Measurements from ENCODE around the gene KCNK13. TPM values are rescaled to one million over a fixed set of nuclear protein-coding genes. Genes with fewer than 3 reads are reported as not detected.

KCNK13 gene
- total and polyA plus RNA-seq, 2 of the 13 experiments (the other 11 are each of a cell fraction or from before 2014, with no cell fraction given), result 0.08 to 0.29 TPM

DNA sequence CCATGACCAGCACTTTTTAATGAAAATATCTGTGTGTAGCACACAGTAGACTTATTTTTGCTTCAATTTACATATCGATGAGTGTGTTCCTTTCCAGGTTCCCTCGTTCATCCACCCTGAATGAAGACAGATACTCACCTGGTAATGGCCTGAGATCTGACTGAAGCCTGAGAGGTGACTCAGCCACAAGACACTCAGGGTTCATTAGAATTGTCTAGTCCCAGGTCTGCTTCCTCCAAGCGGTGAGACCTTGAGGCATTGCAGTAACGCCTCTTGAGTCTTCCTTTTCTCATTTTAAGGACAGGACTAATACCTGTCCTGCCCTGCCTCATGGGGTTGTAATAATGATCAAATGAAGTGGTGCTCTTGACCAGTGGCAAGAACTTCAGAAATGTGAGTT is 11.5 kb upstream of the KCNK13 start:
- H3K36me3 ChIP-seq (replicated peaks in 1 of 2; ENCODE audit: control insufficient read depth in 1 of 2, insufficient read depth in 2 of 2, low read length in 2 of 2), result no peaks in the 10 kb centered on the region
- H3K4me2 ChIP-seq (ENCODE audit: low read depth, low read length), result no peak overlapping the region
- no peaks in the 10 kb centered on the region for H3K79me2 ChIP-seq (ENCODE audit: insufficient read depth, low read length)
- no peak overlapping the region for H3K4me3 ChIP-seq (replicated peaks in 1 of 3; ENCODE audit: insufficient read depth in 1 of 3, low read depth in 2 of 3, low read length in 3 of 3)
- DNase-seq (ENCODE audit: low spot score), result no peak
- no TSS peak for BruUV-seq (replicated peaks)
- H3K27me3 ChIP-seq (ENCODE audit: control insufficient read depth in 1 of 2, insufficient read depth in 2 of 2, low read length in 2 of 2), result 0 out of 5 replicates have a peak, but pooled peaks cover 0 to 1% of the 10 kb centered on the region in 2 experiments
- no peaks in the 10 kb centered on the region for H3K9me3 ChIP-seq (ENCODE audit: low read length)
- ATAC-seq, result no peak
- FAIRE-seq, result no peak
- TF ChIP-seq FOXC1 (CRISPR knock-in tag; IDR thresholded peaks at IDR 0.05; ENCODE audit: borderline replicate concordance) (no peak), HMG20B (CRISPR knock-in tag; conservative IDR thresholded peaks at IDR 0.05) (no peak), GPN1 (CRISPR knock-in tag; IDR thresholded peaks at IDR 0.05; ENCODE audit: borderline replicate concordance) (no peak), SRSF1 (optimal IDR thresholded peaks at IDR 0.05; ENCODE audit: low read depth, low read length) (no peak), CBFB (CRISPR knock-in tag; IDR thresholded peaks at IDR 0.05) (no peak), SOX5 (CRISPR knock-in tag; IDR thresholded peaks at IDR 0.05; ENCODE audit: borderline replicate concordance) (no peak), ZNF33A (CRISPR knock-in tag; IDR thresholded peaks at IDR 0.05; ENCODE audit: borderline replicate concordance) (no peak), EHMT2 (IDR thresholded peaks at IDR 0.05; ENCODE audit: borderline replicate concordance, low read depth, low read length) (no peak), RFX3 (CRISPR knock-in tag; IDR thresholded peaks at IDR 0.05) (no peak), XBP1 (CRISPR knock-in tag; IDR thresholded peaks at IDR 0.05) (no peak), ELF1 (CRISPR knock-in tag; IDR thresholded peaks at IDR 0.05) (no peak), ZNF788 (CRISPR knock-in tag; IDR thresholded peaks at IDR 0.05; ENCODE audit: borderline replicate concordance) (no peak), MAFF (IDR thresholded peaks at IDR 0.05; ENCODE audit: low read depth, low read length) (no peak), MTF1 (CRISPR knock-in tag; IDR thresholded peaks at IDR 0.05) (no peak), SYNCRIP (IDR thresholded peaks at IDR 0.05; ENCODE audit: insufficient read depth, low read depth, low read length) (no peak), HCFC1 (IDR thresholded peaks at IDR 0.05; ENCODE audit: low read depth, low read length) (no peak)
- TF ChIP-seq, protein P1, sequence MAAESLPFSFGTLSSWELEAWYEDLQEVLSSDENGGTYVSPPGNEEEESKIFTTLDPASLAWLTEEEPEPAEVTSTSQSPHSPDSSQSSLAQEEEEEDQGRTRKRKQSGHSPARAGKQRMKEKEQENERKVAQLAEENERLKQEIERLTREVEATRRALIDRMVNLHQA (CRISPR knock-in tag; IDR thresholded peaks at IDR 0.05), result no peak
- TF ChIP-seq, protein P2, sequence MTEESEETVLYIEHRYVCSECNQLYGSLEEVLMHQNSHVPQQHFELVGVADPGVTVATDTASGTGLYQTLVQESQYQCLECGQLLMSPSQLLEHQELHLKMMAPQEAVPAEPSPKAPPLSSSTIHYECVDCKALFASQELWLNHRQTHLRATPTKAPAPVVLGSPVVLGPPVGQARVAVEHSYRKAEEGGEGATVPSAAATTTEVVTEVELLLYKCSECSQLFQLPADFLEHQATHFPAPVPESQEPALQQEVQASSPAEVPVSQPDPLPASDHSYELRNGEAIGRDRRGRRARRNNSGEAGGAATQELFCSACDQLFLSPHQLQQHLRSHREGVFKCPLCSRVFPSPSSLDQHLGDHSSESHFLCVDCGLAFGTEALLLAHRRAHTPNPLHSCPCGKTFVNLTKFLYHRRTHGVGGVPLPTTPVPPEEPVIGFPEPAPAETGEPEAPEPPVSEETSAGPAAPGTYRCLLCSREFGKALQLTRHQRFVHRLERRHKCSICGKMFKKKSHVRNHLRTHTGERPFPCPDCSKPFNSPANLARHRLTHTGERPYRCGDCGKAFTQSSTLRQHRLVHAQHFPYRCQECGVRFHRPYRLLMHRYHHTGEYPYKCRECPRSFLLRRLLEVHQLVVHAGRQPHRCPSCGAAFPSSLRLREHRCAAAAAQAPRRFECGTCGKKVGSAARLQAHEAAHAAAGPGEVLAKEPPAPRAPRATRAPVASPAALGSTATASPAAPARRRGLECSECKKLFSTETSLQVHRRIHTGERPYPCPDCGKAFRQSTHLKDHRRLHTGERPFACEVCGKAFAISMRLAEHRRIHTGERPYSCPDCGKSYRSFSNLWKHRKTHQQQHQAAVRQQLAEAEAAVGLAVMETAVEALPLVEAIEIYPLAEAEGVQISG (CRISPR knock-in tag; IDR thresholded peaks at IDR 0.05), result no peak
- TF ChIP-seq, protein P3, sequence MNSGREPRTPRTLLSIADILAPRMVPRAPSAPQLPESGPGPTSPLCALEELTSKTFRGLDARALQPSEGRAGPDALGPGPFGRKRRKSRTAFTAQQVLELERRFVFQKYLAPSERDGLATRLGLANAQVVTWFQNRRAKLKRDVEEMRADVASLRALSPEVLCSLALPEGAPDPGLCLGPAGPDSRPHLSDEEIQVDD (CRISPR knock-in tag; IDR thresholded peaks at IDR 0.05; ENCODE audit: borderline replicate concordance), result no peak
- TF ChIP-seq, protein P4, sequence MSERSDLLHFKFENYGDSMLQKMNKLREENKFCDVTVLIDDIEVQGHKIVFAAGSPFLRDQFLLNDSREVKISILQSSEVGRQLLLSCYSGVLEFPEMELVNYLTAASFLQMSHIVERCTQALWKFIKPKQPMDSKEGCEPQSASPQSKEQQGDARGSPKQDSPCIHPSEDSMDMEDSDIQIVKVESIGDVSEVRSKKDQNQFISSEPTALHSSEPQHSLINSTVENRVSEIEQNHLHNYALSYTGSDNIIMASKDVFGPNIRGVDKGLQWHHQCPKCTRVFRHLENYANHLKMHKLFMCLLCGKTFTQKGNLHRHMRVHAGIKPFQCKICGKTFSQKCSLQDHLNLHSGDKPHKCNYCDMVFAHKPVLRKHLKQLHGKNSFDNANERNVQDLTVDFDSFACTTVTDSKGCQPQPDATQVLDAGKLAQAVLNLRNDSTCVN (CRISPR knock-in tag; IDR thresholded peaks at IDR 0.05; ENCODE audit: borderline replicate concordance), result no peak
- WGBS (ENCODE audit: low lambda C conversion rate), result 60% methylated on average over 4 of the region's 4 CpGs
- no peaks in the 10 kb centered on the region for H4K20me1 ChIP-seq (ENCODE audit: insufficient read depth, low read length)
- ChIA-PET CTCF (ENCODE audit: low intra/inter-chr PET ratio, low total read pairs) (no interaction called here), POLR2A (no interaction called here)
- in situ Hi-C loops (cut with HindIII; ENCODE audit: extremely low pct_ligation_motif_present, low pct_unique_long_range_greater_than_20kb), result no loop called here
- peaks cover 8% of the 10 kb centered on the region for H3K4me1 ChIP-seq (ENCODE audit: insufficient read depth, low read length)
- no peak overlapping the region for H3K27ac ChIP-seq (ENCODE audit: extremely low read length, insufficient read depth, low read length)
- no peak overlapping the region for H2AFZ ChIP-seq (ENCODE audit: low read length)
- intact Hi-C loops (cut with micrococcal nuclease; ENCODE audit: unreplicated experiment), result no loop called here
- H3K9ac ChIP-seq (ENCODE audit: insufficient read depth, low read depth, low read length), result no peak overlapping the region

Measured in HepG2 (cell line).